Activated T-cell treated with anti-CD3 and anti-CD28 coated beads, Interleukin-2, amount 50 U/mL, for 4 hours (primary cell): ENCODE measurements around the gene MYBPH. TPM values are rescaled to one million over a fixed set of nuclear protein-coding genes. Genes with fewer than 3 reads are reported as not detected.

ENCODE experiments used
- ATAC-seq, 2 donors: fragments of 200-7000 bp; cut with Tn5 transposase; one replicate each; pipeline ENCODE4 v1.10.0; 2021
- DNase-seq: peaks from one replicate; pipeline ENCODE4 v3.0.0-alpha.2; 2020
- H3K27me3 Mint-ChIP-seq: one replicate; pipeline ENCODE4 v1.8.0; 2021; ENCODE audit warnings: low read depth, mixed read lengths
- H3K36me3 Mint-ChIP-seq: one replicate; pipeline ENCODE4 v1.8.0; 2022; ENCODE audit warnings: mixed read lengths; ENCODE audit not compliant: insufficient read depth
- H3K4me1 Mint-ChIP-seq: one replicate; pipeline ENCODE4 v1.8.0; 2021; ENCODE audit warnings: low read depth, mixed read lengths
- H3K4me3 Mint-ChIP-seq: one replicate; pipeline ENCODE4 v1.8.0; 2021; ENCODE audit warnings: mild to moderate bottlenecking, moderate library complexity, mixed read lengths
- H3K9me3 Mint-ChIP-seq: one replicate; pipeline ENCODE4 v1.8.0; 2021; ENCODE audit warnings: mixed read lengths
- total RNA-seq, 3 donors: library from RNA; stranded (reverse); gene quantifications; one replicate each; pipeline ENCODE4 v1.2.1, GENCODE V29; 2021

MYBPH gene
- total RNA-seq, 3 donors from 2014 or later: not detected

- DNase-seq: no peak
These were observed 41.5 kb downstream of the MYBPH start for GRCh38 chr1:203133970-203134725.

GRCh38 chr1:203131548-203132200 lies 44.0 kb downstream of the MYBPH start:
- no peaks in the 10 kb centered on the region for H3K36me3 Mint-ChIP-seq
- ATAC-seq (no peak), DNase-seq (no peak)
- no peak overlapping the region for H3K4me3 Mint-ChIP-seq
- H3K9me3 Mint-ChIP-seq: no peaks in the 10 kb centered on the region
- H3K4me1 Mint-ChIP-seq: peaks cover 13% of the 10 kb centered on the region
- H3K27me3 Mint-ChIP-seq: peaks cover 37% of the 10 kb centered on the region

More at GRCh38 chr1:203133970-203134725, 41.5 kb downstream of the MYBPH start:
- no peaks in the 10 kb centered on the region for H3K36me3 Mint-ChIP-seq
- H3K4me1 Mint-ChIP-seq: peaks cover 5% of the 10 kb centered on the region
- H3K4me3 Mint-ChIP-seq: no peak overlapping the region
- peaks cover 19% of the 10 kb centered on the region for H3K27me3 Mint-ChIP-seq
- H3K9me3 Mint-ChIP-seq: no peaks in the 10 kb centered on the region
- no peak for ATAC-seq

GRCh38 chr1:203130358-203130985 lies 45.2 kb downstream of the MYBPH start:
- no peak overlapping the region for H3K4me3 Mint-ChIP-seq
- ATAC-seq (no peak), DNase-seq (no peak)
- H3K9me3 Mint-ChIP-seq: no peaks in the 10 kb centered on the region
- H3K27me3 Mint-ChIP-seq: peaks cover 41% of the 10 kb centered on the region
- peaks cover 8% of the 10 kb centered on the region for H3K4me1 Mint-ChIP-seq
- no peaks in the 10 kb centered on the region for H3K36me3 Mint-ChIP-seq

GRCh38 chr1:203129501-203130231 lies 46.0 kb downstream of the MYBPH start:
- ATAC-seq (no peak), DNase-seq (no peak)
- H3K9me3 Mint-ChIP-seq: no peaks in the 10 kb centered on the region
- peaks cover 43% of the 10 kb centered on the region for H3K27me3 Mint-ChIP-seq
- no peak overlapping the region for H3K4me3 Mint-ChIP-seq
- peaks cover 8% of the 10 kb centered on the region for H3K4me1 Mint-ChIP-seq
- H3K36me3 Mint-ChIP-seq: no peaks in the 10 kb centered on the region

GRCh38 chr1:203128716-203129500 lies 46.7 kb downstream of the MYBPH start:
- Mint-ChIP-seq H3K4me3 (no peak overlapping the region), H3K27me3 (peaks cover 45% of the 10 kb centered on the region), H3K9me3 (no peaks in the 10 kb centered on the region), H3K36me3 (no peaks in the 10 kb centered on the region), H3K4me1 (peaks cover 8% of the 10 kb centered on the region)
- no peak for DNase-seq
- no peak for ATAC-seq

- Mint-ChIP-seq H3K4me3 (no peak overlapping the region), H3K36me3 (no peaks in the 10 kb centered on the region), H3K4me1 (peaks cover 8% of the 10 kb centered on the region), H3K27me3 (peaks cover 51% of the 10 kb centered on the region), H3K9me3 (no peaks in the 10 kb centered on the region)
- ATAC-seq (no peak), DNase-seq (no peak)
These were observed 47.3 kb downstream of the MYBPH start for GRCh38 chr1:203128431-203128715.

GRCh38 chr1:203127666-203128430 lies 47.8 kb downstream of the MYBPH start, which contains the start of gene ADORA1:
Gene ADORA1, plus strand, starts transcription at chr1:203127726. Its CDS starts 1,116 bp downstream, at chr1:203128842.
- Mint-ChIP-seq H3K27me3 (peaks cover 51% of the 10 kb centered on the region), H3K4me1 (peaks cover 8% of the 10 kb centered on the region), H3K9me3 (no peaks in the 10 kb centered on the region), H3K4me3 (peak within 1 kb of the TSS; percentile 26), H3K36me3 (no peaks in the 10 kb centered on the region)
- peak; percentile 56 to 60 for ATAC-seq
- no peak for DNase-seq

- Mint-ChIP-seq H3K27me3 (peaks cover 59% of the 10 kb centered on the region), H3K9me3 (no peaks in the 10 kb centered on the region), H3K4me3 (no peak overlapping the region), H3K4me1 (peaks cover 8% of the 10 kb centered on the region), H3K36me3 (no peaks in the 10 kb centered on the region)
- no peak for DNase-seq
- ATAC-seq: no peak
These were observed 48.6 kb downstream of the MYBPH start for GRCh38 chr1:203126866-203127665.

GRCh38 chr1:203126151-203126865 lies 49.3 kb downstream of the MYBPH start:
- Mint-ChIP-seq H3K9me3 (no peaks in the 10 kb centered on the region), H3K36me3 (no peaks in the 10 kb centered on the region), H3K4me3 (no peak overlapping the region), H3K27me3 (peaks cover 64% of the 10 kb centered on the region), H3K4me1 (peaks cover 8% of the 10 kb centered on the region)
- ATAC-seq (no peak), DNase-seq (no peak)

- DNase-seq (no peak), ATAC-seq (no peak)
- no peak overlapping the region for H3K4me3 Mint-ChIP-seq
- H3K36me3 Mint-ChIP-seq: no peaks in the 10 kb centered on the region
- peaks cover 8% of the 10 kb centered on the region for H3K4me1 Mint-ChIP-seq
- H3K9me3 Mint-ChIP-seq: no peaks in the 10 kb centered on the region
- H3K27me3 Mint-ChIP-seq: peaks cover 77% of the 10 kb centered on the region
These were observed 50.9 kb downstream of the MYBPH start for GRCh38 chr1:203124546-203125317.

- Mint-ChIP-seq H3K36me3 (no peaks in the 10 kb centered on the region), H3K4me3 (no peak overlapping the region), H3K9me3 (no peaks in the 10 kb centered on the region), H3K4me1 (peaks cover 8% of the 10 kb centered on the region), H3K27me3 (peaks cover 73% of the 10 kb centered on the region)
- ATAC-seq (no peak), DNase-seq (no peak)
These were observed 51.6 kb downstream of the MYBPH start for GRCh38 chr1:203124011-203124410.

- no peaks in the 10 kb centered on the region for H3K36me3 Mint-ChIP-seq
- ATAC-seq (no peak), DNase-seq (no peak)
- H3K27me3 Mint-ChIP-seq: peaks cover 70% of the 10 kb centered on the region
- peaks cover 4% of the 10 kb centered on the region for H3K4me1 Mint-ChIP-seq
- no peak overlapping the region for H3K4me3 Mint-ChIP-seq
- H3K9me3 Mint-ChIP-seq: no peaks in the 10 kb centered on the region
These were observed 53.5 kb downstream of the MYBPH start for GRCh38 chr1:203122159-203122558.
